NCI-H146 treated with DMSO at 0.1 percent for 48 hours (cell line): ENCODE data around the gene MCM9.
A peak's percentile ranks its signal among the peaks of the same experiment; 100 is the strongest.
"Not testable (repeated sequence)": the region's sequence is repeated elsewhere in the genome, so short reads cannot be mapped to it uniquely, and the experiment has no call there.

ENCODE experiments used
- DNase-seq: peaks from one replicate; lab custom pipeline; 2025; ENCODE audit not compliant: unreplicated experiment; lab: John Stamatoyannopoulos, UW

MCM9 gene

DNA sequence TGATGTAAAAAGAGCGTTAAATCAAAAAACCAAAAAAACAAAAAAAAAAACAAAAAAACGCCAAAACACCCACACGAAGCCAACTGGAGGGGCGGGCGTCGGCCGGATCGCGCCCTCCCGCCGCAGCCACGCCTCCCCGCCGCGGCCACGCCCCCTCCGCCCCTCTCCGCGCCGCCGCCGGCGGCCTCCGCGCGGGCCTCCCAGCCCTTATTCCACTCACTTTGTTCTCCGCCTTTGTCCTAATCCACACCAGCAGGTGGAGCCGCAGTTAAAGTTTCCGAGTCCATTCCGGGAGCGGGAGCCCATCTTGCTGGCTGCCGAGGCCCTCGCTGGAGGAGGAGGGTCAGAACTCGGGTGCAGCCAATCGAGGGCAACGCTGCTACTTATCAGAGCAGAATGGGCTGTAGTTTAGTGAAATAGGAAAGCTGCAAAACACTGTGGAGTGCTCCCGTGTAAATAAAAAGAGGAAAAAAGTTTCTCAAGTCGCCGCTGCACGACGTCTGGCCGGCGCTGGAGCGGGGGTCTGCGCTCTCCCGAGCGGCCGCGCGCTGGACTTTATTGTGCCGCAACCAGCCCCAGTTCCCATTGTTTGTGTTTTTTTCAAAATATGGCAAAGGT lies 41.0 kb downstream of the MCM9 start, which contains the start of gene ASF1A:
ASF1A (plus strand) TSS at position 346 of the 618 bp plus-strand sequence; CDS start at position 608, 262 bp downstream.
- peak; percentile 96 for DNase-seq

DNA sequence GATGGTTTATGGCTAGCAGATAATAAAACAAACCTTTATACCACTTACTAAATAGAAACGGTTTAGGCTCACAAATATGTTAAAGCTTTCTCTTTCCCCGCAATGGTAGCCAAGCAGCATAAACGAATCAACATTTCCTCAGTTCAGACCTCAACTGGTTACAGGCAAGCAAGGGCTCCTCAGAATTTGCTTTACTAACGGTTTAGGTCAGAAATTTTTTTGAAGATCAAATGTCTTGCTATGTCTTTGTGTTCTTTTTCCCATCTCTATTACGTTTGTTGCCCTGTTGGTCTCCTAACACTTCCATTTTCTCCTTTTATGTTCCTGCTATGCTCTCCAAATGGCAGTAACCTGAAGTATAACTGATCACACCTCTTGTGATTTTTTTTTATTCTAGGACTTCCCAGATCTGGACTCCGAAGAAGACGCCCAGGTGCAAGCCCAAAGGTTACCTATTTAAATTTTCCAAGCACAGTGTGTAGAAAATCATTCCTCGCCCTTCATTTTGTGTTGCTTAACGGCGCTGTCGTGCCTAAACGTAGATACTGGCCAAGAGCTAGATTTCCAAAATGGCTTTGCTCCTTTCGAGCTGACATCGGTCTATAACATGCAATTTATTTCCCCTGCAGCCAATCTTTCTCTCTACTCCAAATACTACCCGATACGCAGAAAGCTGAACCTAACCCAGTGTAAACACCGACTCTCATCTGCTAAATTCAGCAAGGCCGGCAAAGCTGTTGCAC lies 41.7 kb downstream of the MCM9 start:
- peak; percentile 82 for DNase-seq

DNA sequence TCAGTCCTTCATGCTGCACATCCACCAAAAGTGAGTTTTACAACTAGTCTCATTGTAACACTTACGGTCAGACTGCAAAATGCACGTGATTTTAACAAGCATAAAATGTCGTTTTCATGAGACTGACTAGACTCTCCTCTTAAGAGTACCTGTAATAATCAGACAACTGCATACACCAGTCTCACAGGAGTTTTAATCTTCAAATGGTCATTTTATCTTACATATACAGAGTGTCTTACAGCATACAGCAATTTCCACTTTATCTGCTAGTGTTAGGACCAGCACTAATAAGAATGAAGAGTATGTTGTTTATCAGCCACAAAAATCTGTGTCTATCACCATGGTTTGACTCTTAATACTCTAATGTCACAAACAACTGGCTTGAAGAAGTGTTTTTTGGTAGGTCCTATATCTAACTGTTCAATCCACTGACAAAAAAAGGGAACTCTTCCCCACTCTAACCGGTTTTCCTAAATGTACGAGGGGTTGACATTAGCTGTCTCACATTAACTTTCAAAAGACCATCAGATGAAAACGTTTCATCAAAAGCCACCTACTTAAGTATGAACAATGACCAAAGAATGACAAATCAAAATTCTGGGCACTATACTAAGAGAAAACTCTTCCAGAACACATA lies 42.5 kb downstream of the MCM9 start:
- no peak for DNase-seq

DNA sequence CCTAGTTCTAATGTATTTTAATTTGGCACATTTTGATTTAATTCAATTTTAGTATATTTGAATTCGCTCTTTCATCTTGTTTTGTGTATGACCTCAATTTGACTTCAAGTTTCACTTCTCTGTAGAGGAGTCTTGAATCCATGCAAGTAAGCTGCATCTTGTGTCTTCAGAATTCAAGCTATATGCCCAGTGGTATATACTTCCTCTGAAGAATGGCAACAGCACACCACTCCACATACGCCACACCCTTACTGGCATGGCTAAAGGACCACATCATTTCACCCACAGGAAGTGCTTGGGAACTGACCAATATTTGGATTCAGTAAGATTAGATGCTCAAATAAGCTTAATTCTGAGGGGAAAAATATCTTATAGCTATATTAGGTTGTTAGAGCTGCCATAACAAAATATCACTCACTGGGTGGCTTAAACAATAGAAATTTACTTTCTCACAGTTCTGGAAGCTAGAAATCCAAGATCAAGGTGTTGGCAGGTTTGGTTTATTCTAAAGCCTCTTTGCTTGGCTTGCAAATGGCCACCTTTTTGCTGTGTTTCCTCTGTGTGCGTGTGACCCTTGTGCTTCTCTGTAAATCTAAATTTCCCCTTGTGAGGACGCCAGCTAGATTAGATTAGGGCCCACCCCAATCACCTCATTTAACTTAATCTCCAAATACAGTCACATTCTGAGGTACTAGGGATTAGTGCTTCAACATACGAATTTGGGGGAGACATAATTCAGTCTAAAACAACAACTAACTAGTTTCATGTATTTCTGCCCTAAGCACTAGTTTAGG lies 43.8 kb downstream of the MCM9 start:
- no peak for DNase-seq

DNA sequence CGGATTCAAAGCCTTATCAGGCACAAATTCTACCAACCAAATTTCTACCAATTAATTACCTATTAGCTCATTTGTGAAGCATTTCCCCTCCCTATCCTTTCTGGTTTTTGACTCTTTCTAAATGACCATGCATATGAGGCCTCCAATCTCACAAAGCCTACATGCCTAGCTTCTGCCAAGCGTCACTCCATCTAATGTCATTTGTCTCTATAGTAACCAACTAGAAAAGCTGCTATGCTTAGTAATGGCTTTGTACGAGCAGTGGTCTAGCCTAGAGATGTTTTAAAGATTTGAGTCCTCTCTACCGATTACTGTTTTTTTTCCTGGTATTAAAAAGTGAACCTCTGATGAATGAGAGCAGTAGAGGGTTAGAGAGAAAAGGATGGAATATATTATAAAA lies 45.8 kb downstream of the MCM9 start:
- DNase-seq, result no peak

DNA sequence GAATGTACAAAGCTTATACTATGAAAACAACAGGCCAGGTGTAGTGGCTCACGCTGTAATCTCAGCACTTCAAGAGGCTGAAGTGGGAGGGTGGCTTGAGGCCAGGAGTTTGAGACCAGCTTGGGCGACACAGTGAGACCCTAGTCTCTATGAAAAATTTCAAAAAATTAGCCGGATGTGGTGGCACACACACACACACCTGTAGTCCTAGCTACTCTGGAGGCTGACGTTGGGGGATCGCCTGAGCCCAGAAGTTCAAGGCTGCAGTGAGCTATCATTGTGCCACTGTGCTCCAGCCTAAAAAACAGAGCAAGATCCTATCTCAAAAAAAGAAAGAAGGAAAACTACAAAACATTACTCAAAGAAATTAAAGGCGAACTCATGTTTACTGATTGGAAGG lies 48.3 kb downstream of the MCM9 start:
- DNase-seq, result no peak

DNA sequence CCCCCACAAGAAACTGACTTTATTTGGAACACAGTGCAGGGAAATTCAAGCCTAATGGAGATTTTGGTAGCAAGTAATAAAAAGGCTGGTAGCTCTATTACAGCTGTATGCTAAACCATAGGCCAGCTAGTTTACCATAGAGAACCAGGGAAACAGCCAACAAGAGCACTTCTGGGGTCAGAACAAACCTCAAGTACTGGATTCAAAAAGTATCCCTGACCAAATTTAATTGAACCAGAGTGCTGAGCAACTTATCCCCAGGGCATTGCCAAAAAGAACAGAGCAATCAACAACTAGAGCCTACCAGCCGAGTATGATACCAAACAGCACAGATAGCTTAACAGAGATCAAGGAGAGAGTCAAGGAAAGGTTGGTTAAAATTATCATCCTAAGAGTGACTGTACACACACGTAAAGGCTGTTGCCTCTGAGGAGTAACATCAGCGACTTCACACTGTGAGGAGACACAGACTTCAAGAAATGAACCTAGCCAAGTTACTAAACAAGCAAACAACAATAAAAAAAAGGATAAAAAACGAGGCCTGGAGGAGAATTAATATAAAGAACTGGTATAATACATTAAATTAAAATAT lies 52.5 kb downstream of the MCM9 start:
- no peak for DNase-seq

DNA sequence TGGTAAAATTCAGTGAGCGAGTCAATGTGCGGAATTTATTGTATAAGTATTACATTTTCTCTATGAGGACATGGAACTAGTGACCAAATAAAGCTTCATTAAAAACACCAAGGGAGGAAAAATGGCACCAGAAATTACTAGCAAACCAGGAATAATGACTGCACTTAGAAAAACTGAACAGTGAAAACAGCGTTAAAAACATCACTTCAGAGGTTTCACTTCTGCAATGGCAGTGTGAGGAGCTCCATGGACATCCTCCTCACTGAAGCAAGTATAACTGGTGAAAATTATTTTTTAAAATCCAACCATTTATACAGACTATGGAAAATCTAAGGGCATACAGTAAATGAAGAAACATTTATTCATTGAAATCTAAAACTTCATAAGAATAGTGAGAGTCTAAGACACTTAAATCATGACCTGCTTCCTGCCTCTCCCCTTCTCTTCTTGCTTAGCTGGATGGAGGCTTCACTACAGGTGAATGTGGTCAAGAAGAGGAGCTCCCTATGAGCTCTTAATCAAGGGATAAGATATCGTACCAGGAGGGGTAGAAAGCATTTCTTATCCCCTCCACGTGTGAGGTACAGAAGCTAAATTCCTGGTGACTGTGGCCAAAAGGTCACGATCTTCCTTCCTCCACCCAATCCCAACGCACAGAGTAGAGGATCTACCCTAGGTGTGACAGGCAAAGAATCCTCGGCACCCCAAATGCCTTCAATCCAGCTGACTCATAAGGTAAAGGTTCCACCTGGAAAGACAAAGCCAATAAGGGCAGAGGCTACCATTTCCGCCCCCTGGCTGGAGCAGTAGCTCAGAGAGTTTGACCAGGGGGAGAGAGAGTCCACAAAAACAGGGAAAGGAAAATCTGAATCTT lies 53.3 kb downstream of the MCM9 start:
- no peak for DNase-seq

DNA sequence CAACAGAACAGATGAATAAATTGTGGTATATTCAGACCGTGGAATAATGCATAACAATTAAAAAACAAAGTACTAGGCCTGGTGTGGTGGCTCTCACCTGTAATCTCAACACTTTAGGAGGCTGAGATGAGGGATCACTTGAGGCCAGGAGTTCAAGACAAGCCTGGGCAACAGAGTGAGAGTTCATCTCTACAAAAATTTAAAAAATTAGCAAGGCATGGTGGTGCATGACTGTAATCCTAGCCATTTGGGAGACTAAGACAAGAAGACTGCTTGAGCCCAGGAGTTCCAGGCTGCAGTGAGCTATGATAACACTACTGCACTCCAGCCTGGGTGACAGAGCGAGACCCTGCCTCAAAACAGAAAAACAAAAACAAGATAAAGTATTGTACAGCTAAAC lies 57.2 kb downstream of the MCM9 start:
- DNase-seq, result no peak

DNA sequence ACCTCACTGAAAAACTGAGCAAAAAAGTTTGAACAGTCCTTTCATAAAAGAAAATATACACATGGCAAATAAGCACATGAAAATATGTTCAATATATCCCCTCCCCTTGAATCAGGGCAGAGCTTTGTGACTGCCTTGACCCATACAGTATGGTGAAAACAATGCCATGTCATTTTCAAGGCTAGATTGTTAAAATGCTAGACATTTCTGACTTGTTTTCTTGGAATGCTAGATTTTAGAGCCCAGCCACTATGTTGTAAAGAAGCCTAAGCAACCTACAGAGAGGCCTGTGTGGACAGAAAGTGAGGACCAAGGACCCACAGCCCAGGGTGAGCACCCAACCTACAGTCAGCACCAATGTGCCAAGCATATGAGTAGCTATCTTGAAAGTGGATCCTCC lies 58.1 kb downstream of the MCM9 start:
- no peak for DNase-seq

DNA sequence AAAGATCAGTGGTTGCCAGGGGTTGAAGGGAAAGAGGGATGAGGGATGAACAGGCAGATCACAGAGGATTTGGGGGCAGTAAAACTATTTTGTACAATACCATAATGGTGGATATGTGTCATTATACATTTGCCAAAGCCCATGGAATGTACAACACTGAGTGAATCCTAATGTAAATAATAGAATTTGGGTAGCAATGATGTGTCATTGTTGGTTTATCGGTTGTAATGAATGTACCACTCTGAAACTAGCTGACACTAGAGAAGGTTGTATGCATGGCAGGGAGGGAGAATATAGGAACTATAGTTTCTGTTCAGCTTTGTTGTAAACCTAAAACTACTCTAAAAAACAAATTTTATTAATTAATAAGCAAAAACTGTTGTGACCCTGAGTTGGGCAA lies 58.8 kb downstream of the MCM9 start:
- no peak for DNase-seq

DNA sequence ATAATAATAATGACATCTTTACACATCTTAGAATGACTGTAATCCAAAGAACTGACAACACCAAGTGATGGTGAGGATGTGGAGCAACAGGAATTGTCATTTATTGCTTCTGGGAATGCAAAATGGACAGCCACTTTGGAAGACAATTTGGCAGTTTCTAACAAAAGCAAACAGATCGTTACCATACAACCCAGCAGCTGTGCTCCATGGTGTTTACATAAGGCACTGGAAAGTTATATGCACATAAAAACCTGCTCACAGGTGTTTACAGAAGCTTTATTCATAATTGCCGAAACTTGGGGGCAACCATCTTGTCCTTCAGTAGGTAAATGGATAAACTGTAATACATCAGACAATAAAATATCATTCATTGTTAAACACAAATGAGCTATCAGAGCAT lies 59.3 kb downstream of the MCM9 start:
- peak; percentile 56 for DNase-seq

DNA sequence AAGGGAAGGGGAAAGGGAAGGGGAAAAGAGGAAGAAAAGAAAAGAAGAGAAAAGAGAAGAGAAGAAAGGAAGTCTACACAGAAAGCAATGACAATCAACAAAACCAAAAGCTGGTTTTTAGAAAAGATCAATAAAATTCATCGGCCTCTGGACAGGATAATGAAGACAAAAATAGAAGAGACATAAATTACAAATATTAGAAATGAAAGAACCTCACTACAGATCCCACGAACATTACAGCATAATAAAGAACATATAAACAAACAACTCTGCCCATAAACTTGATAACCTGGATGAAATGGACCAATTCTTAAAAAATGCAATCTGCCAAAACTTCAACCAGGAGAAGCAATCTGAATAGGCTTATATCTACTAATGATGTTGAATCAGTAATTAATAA lies 61.7 kb downstream of the MCM9 start:
- DNase-seq, result no peak

DNA sequence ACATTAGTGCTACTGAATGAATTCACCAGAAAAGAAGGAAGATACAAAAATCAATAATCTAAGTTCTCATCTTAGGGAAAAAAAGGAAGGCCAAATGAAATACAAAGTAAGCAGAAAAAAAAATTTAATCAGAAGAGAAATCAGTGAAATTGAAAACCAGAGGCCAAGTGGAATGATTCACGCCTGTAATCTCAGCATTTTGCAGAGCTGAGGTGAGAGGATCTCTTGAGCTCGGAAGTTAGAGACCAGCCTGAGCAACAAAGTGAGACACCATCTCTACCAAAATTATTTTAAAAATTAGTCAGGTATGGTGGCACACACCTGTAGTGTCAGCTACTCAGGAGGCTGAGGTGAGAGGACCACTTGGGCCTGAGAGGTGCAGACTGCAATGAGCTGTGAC lies 62.2 kb downstream of the MCM9 start:
- DNase-seq, result no peak

DNA sequence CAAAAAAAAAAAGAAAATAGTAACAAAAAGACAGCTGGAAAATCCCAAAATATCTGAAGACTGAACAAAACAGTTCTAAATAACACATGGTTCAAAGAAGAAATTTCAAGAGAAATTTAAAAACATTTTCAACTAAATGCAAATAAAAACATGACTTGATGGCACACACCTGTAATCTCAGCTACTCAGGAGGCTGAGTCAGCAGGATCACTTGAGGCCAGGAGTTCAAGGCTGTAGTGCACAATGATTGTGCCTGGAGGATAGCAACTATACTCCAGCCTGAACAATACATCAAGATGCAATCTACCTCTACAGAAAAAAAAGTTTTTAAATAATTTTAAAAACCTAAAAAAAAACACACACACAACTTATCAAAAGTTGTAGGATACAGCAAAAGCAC lies 62.6 kb downstream of the MCM9 start:
- DNase-seq, result no peak

DNA sequence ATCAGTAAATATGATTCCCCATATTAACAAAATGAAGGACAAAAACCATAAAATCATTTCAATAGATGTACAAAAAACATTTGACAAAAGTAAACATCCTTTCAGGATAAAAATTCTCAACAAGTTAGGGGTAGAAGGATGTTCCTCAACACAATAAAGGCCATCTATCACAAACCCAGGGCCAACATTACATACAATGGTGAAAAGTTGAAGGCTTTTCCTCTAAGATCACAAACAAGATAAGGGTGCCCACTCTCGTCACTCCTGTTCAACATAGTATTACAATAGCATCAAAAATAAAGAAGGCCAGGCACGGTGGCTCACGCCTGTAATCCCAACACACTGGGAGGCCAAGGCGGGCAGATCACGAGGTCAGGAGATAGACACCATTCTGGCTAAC lies 63.6 kb downstream of the MCM9 start:
- DNase-seq, result no peak

DNA sequence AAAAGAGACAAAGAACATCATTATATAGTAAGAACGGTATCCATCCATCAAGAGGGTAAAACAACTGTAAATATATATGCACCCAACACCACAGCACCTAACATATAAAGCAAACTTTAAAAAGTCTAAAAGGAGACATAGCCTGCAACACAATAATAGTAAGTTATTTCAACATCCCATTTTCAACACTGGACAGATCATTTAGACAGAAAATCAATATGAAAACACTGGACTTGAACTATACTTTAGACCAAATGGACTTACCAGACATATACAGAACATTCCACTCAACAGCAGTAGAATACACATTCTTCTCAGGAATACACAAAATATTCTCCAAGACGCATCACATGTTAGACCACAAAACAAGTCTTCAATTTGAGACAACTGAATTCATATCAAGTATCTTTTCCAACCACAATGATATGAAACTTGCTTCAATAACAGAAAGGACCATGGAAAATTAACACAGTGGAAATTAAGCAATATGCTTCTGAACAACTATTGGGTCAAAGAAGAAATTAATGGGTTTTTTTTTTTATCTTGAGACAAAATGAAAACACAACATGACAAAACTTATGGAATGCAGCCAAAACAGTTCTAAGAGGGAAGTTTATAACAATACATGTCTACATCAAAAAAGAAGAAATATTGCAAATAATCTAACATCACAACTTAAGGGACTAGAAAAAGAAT lies 64.9 kb downstream of the MCM9 start:
- no peak for DNase-seq

DNA sequence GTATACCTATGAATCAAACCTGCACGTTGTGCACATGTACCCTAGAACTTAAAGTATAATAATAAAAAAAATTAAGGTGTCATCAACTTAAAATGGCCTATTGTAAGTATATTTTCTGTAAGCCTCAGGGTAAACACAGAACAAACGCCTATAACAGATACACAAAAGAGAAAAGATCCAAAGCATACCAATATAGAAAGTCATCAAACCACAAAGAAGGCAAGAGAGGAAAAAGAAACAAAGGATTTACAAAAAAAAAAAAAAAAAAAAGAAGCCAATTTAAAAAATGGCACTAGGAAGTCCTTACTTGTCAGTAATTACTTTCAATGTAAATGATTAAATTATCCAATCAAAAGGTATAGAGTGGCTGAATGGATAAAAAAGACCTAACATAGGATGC lies 65.6 kb downstream of the MCM9 start:
- no peak for DNase-seq

DNA sequence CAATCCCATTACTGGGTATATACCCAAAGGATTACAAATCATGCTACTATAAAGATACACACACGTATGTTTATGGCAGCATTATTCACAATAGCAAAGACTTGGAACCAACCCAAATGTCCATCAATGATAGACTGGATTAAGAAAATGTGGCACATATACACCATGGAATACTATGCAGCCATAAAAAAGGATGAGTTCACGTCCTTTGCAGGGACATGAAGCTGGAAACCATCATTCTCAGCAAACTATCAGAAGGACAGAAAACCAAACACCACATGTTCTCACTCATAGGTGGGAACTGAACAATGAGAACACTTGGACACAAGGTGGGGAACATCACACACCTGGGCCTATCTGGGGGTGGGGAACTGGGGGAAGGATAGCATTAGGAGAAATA lies 66.1 kb downstream of the MCM9 start:
- DNase-seq, result not testable (repeated sequence)

DNA sequence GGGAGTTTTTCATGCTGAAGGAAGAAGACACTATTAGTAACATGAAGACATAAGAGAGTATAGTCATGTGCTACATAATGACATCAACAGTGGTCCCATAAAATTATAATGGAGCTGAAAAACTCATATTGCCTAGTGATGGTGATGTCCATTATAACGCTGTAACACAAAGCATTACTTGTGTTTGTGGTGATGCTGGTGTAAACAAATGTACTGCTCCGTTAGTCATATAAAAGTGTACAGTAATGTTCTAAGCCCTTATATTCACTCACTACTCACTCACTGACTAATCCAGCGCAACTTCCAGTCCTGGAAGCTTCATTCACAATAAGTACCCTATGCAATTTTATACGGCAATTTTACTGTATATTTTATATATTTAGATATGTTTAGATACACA lies 67.8 kb downstream of the MCM9 start:
- no peak for DNase-seq
